Gastrocnemius medialis (tissue), 4 donors: ENCODE data around the gene HSD17B14.

Experiments
- CTCF ChIP-seq, 5 experiments: fragments of 450-650 bp in 3 of 5; fragments of 200-600 bp in 2 of 5; sonication (generic) in 2 of 5; IDR thresholded peaks in 4 of 5; conservative IDR thresholded peaks in 1 of 5; 1 replicate in 4 of 5; 2 replicates in 1 of 5; pipeline ENCODE4 v1.5.1; 2016 to 2019; ENCODE audit warnings: antibody characterized with exemption in 5 of 5, mild to moderate bottlenecking in 3 of 5, moderate library complexity in 3 of 5
- POLR2A ChIP-seq, 2 donors: fragments of 450-650 bp; IDR thresholded peaks; one replicate each; pipeline ENCODE4 v1.6.1; 2017; ENCODE audit warnings: antibody characterized with exemption in 2 of 2, mild to moderate bottlenecking in 2 of 2, moderate library complexity in 2 of 2

DNA sequence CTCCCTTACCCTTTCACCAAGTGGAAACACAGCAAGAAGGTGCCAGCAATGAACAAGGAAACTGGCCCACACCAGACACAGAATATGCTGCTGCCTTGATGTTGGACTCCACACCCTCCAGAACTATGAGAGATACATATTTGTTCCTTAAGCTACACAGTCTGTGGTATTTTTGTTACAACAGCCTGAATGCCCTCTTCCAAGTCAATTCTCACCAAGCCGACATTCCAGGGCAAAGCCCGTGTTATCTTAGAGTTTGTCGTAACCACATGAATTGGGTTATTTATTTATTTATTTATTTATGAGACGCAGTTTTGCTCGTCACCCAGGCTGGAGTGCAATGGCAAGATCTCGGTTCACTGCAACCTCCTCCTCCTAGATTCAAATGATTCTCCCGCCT is 66.0 kb downstream of the HSD17B14 start:
- no peak for TF ChIP-seq CTCF (IDR thresholded peaks at IDR 0.05 in 4 of 5, conservative IDR thresholded peaks at IDR 0.05 in 1 of 5)
- TF ChIP-seq POLR2A (IDR thresholded peaks at IDR 0.05): no peak
